CD4-positive, alpha-beta T cell treated with Interleukin-12 subunit alpha and Interleukin-12 subunit beta, for 1 hour (primary cell): ENCODE data around the gene TIPARP.

ENCODE experiments used
- DNase-seq: peaks from one replicate; pipeline ENCODE4 v3.0.0-alpha.2; 2020

The TIPARP gene

GRCh38 chr3:156676768-156677479, 2.5 kb downstream of the TIPARP start:
- DNase-seq: peak; percentile 61

GRCh38 chr3:156677536-156677935, 3.1 kb downstream of the TIPARP start:
- no peak for DNase-seq

- DNase-seq: no peak
Measured at GRCh38 chr3:156678197-156678596, 3.8 kb downstream of the TIPARP start.

- DNase-seq: no peak
Measured at GRCh38 chr3:156680243-156680914, 6.0 kb downstream of the TIPARP start.

- DNase-seq: peak; percentile 41
Measured at GRCh38 chr3:156681002-156681401, 6.6 kb downstream of the TIPARP start.

- DNase-seq: no peak
Measured at GRCh38 chr3:156682501-156682900, 8.1 kb downstream of the TIPARP start.

- DNase-seq: no peak
Measured at GRCh38 chr3:156682963-156683362, 8.6 kb downstream of the TIPARP start.

- DNase-seq: no peak
Measured at GRCh38 chr3:156685198-156685597, 10.8 kb downstream of the TIPARP start.

GRCh38 chr3:156685752-156686151, 11.4 kb downstream of the TIPARP start:
- DNase-seq: no peak

GRCh38 chr3:156687023-156687422, 12.6 kb downstream of the TIPARP start:
- peak; percentile 29 for DNase-seq

- no peak for DNase-seq
Measured at GRCh38 chr3:156688632-156689452, 14.5 kb downstream of the TIPARP start.

GRCh38 chr3:156689608-156690007, 15.2 kb downstream of the TIPARP start:
- DNase-seq: no peak

GRCh38 chr3:156691920-156692319, 17.5 kb downstream of the TIPARP start:
- no peak for DNase-seq

- DNase-seq: no peak
Measured at GRCh38 chr3:156693166-156693565, 18.8 kb downstream of the TIPARP start.

- DNase-seq: no peak
Measured at GRCh38 chr3:156694536-156694935, 20.1 kb downstream of the TIPARP start.

- no peak for DNase-seq
Measured at GRCh38 chr3:156702367-156702766, 28.0 kb downstream of the TIPARP start.

- no peak for DNase-seq
Measured at GRCh38 chr3:156704370-156705036, 30.1 kb downstream of the TIPARP start.

GRCh38 chr3:156705761-156706616, 31.6 kb downstream of the TIPARP start:
- no peak for DNase-seq

- no peak for DNase-seq
Measured at GRCh38 chr3:156707588-156707987, 33.2 kb downstream of the TIPARP start.

- no peak for DNase-seq
Measured at GRCh38 chr3:156710429-156710828, 36.0 kb downstream of the TIPARP start.

- DNase-seq: no peak
Measured at GRCh38 chr3:156711113-156711512, 36.7 kb downstream of the TIPARP start.

GRCh38 chr3:156711944-156712343, 37.6 kb downstream of the TIPARP start:
- peak; percentile 19 for DNase-seq
